H9 (cell line): ENCODE measurements around the gene TMTC2. TPM values are rescaled to one million over a fixed set of nuclear protein-coding genes. Genes with fewer than 3 reads are reported as not detected.

Experiments used
- DNase-seq: peaks from one replicate; pipeline ENCODE4 v3.0.0-alpha.2; 2017
- H2AFZ ChIP-seq: one replicate; pipeline ENCODE4 v1.6.1; 2013; ENCODE audit warnings: mild to moderate bottlenecking, low read length, control low read depth, moderate library complexity
- H2AK5ac ChIP-seq: 2 replicates; pipeline ENCODE4 v1.6.1; 2013; ENCODE audit warnings: low read length, control low read depth, mixed read lengths; ENCODE audit not compliant: insufficient read length
- H2BK120ac ChIP-seq: one replicate; pipeline ENCODE4 v1.6.1; 2013; ENCODE audit warnings: low read depth, mild to moderate bottlenecking, low read length, control low read depth, inconsistent platforms; ENCODE audit not compliant: poor library complexity, severe bottlenecking
- H2BK12ac ChIP-seq: 2 replicates; pipeline ENCODE4 v1.6.1; 2013; ENCODE audit warnings: low read length, control low read depth, mixed read lengths, low read depth; ENCODE audit not compliant: insufficient read length
- H2BK15ac ChIP-seq: 2 replicates; pipeline ENCODE4 v1.6.1; 2013; ENCODE audit warnings: low read depth, low read length, control low read depth
- H2BK20ac ChIP-seq: one replicate; pipeline ENCODE4 v1.6.1; 2013; ENCODE audit warnings: low read depth, mild to moderate bottlenecking, low read length, control low read depth, inconsistent platforms; ENCODE audit not compliant: poor library complexity, severe bottlenecking
- H2BK5ac ChIP-seq: 2 replicates; pipeline ENCODE4 v1.6.1; 2013; ENCODE audit warnings: low read length, control low read depth, mixed read lengths; ENCODE audit not compliant: insufficient read length
- H3K14ac ChIP-seq: 2 replicates; pipeline ENCODE4 v1.6.1; 2013; ENCODE audit warnings: low read length, control low read depth; ENCODE audit not compliant: insufficient read depth
- H3K18ac ChIP-seq: 2 replicates; pipeline ENCODE4 v1.6.1; 2013; ENCODE audit warnings: low read depth, mild to moderate bottlenecking, mixed read lengths, low read length, control low read depth; ENCODE audit not compliant: insufficient read length
- H3K23ac ChIP-seq: 2 replicates; pipeline ENCODE4 v1.6.1; 2013; ENCODE audit warnings: low read length, control low read depth, mixed read lengths, low read depth; ENCODE audit not compliant: insufficient read length
- H3K23me2 ChIP-seq: 2 replicates; pipeline ENCODE4 v1.6.1; 2013; ENCODE audit warnings: low read depth, mild to moderate bottlenecking, mixed read lengths, low read length, control low read depth; ENCODE audit not compliant: insufficient read length, poor library complexity, severe bottlenecking
- H3K27ac ChIP-seq: 2 replicates; pipeline ENCODE4 v1.5.1; 2013; ENCODE audit warnings: low read length, control low read depth, mixed read lengths, low read depth; ENCODE audit not compliant: insufficient read length
- H3K27me3 ChIP-seq: 2 replicates; pipeline ENCODE4 v1.6.1; 2013; ENCODE audit warnings: low read length, control low read depth, inconsistent platforms; ENCODE audit not compliant: insufficient read depth
- H3K4ac ChIP-seq: 2 replicates; pipeline ENCODE4 v1.6.1; 2013; ENCODE audit warnings: low read depth, mild to moderate bottlenecking, control low read depth, inconsistent platforms, low read length, moderate library complexity
- H3K4me1 ChIP-seq: 2 replicates; pipeline ENCODE4 v1.6.1; 2013; ENCODE audit warnings: low read length, control low read depth, inconsistent platforms; ENCODE audit not compliant: insufficient read depth
- H3K4me2 ChIP-seq: 2 replicates; pipeline ENCODE4 v1.6.1; 2013; ENCODE audit warnings: low read length, control low read depth, mixed read lengths; ENCODE audit not compliant: insufficient read length, insufficient read depth
- H3K56ac ChIP-seq: 2 replicates; pipeline ENCODE4 v1.6.1; 2013; ENCODE audit warnings: low read depth, mild to moderate bottlenecking, mixed read lengths, low read length, control low read depth; ENCODE audit not compliant: insufficient read length
- H3K79me1 ChIP-seq: 2 replicates; pipeline ENCODE4 v1.6.1; 2013; ENCODE audit warnings: low read depth, mild to moderate bottlenecking, moderate library complexity, low read length, control low read depth, inconsistent platforms; ENCODE audit not compliant: insufficient read depth, poor library complexity, severe bottlenecking
- H3K79me2 ChIP-seq: 2 replicates; pipeline ENCODE4 v1.6.1; 2013; ENCODE audit warnings: low read length, control low read depth, inconsistent platforms; ENCODE audit not compliant: insufficient read depth
- H3K9ac ChIP-seq: 2 replicates; pipeline ENCODE4 v1.6.1; 2013; ENCODE audit warnings: low read length, control low read depth, mixed read lengths; ENCODE audit not compliant: insufficient read length; ENCODE audit errors: extremely low read depth
- H3K9me3 ChIP-seq: one replicate; pipeline ENCODE4 v1.6.1; 2013; ENCODE audit warnings: low read depth, low read length, inconsistent platforms; ENCODE audit not compliant: control insufficient read depth
- H3T11ph ChIP-seq: one replicate; pipeline ENCODE4 v1.6.1; 2013; ENCODE audit warnings: mild to moderate bottlenecking, low read length, control low read depth, inconsistent platforms
- H4K20me1 ChIP-seq: one replicate; pipeline ENCODE4 v1.6.1; 2013; ENCODE audit not compliant: control insufficient read depth, insufficient read length, insufficient read depth
- H4K5ac ChIP-seq: 2 replicates; pipeline ENCODE4 v1.6.1; 2013; ENCODE audit warnings: low read depth, mild to moderate bottlenecking, mixed read lengths, low read length, control low read depth; ENCODE audit not compliant: insufficient read length
- H4K8ac ChIP-seq: replicated peaks from 2 replicates; pipeline ENCODE4 v1.6.1; 2013; ENCODE audit warnings: low read length, control low read depth, mixed read lengths, low read depth; ENCODE audit not compliant: insufficient read length
- H4K91ac ChIP-seq: 2 replicates; pipeline ENCODE4 v1.6.1; 2013; ENCODE audit warnings: low read depth, mild to moderate bottlenecking, moderate library complexity, mixed read lengths, low read length, control low read depth; ENCODE audit not compliant: insufficient read length
- H3K27ac Mint-ChIP-seq, 3 experiments: 2 replicates in 2 of 3; 3 replicates in 1 of 3; pipeline ENCODE4 v1.8.0; 2020 to 2021; ENCODE audit warnings: mixed read lengths in 3 of 3, mild to moderate bottlenecking in 1 of 3, moderate library complexity in 1 of 3
- H3K27me3 Mint-ChIP-seq: 2 replicates; pipeline ENCODE4 v1.8.0; 2021; ENCODE audit warnings: low read depth, mild to moderate bottlenecking, moderate library complexity, mixed read lengths
- H3K36me3 Mint-ChIP-seq, 3 experiments: 2 replicates in 2 of 3; 3 replicates in 1 of 3; pipeline ENCODE4 v1.8.0; 2020 to 2021; ENCODE audit warnings: low read depth in 3 of 3, mixed read lengths in 3 of 3; ENCODE audit not compliant: insufficient read depth in 1 of 3
- H3K4me1 Mint-ChIP-seq, 2 experiments: 2 replicates each; pipeline ENCODE4 v1.8.0; 2020; ENCODE audit warnings: mixed read lengths in 2 of 2
- H3K4me3 Mint-ChIP-seq, 2 experiments: 2 replicates in 1 of 2; 3 replicates in 1 of 2; pipeline ENCODE4 v1.8.0; 2020 to 2021; ENCODE audit warnings: mild to moderate bottlenecking in 2 of 2, mixed read lengths in 2 of 2, moderate library complexity in 1 of 2
- H3K9me3 Mint-ChIP-seq, 2 experiments: 2 replicates in 1 of 2; 3 replicates in 1 of 2; pipeline ENCODE4 v1.8.0; 2020; ENCODE audit warnings: mild to moderate bottlenecking in 2 of 2, mixed read lengths in 2 of 2, moderate library complexity in 1 of 2
- WGBS: extraction: QIAGEN DNeasy Blood & Tissue Kit; methylation state at CpG from one replicate; pipeline ENCODE4 v1.1.7; 2013; ENCODE audit warnings: missing lambda C conversion rate, low lambda C conversion rate, mixed read lengths; ENCODE audit not compliant: insufficient read length; ENCODE audit errors: extremely low coverage; 5-methylcytosine and 5-hydroxymethylcytosine counted together
- total RNA-seq: library from RNA; stranded (reverse); gene quantifications from 2 replicates; pipeline ENCODE4 v1.2.1, GENCODE V29; 2021
- TF ChIP-seq, protein P1 (sequence below): fragments of 200-600 bp; sonication (generic); conservative IDR thresholded peaks from 3 replicates; pipeline ENCODE4 v1.8.0; 2021; ENCODE audit warnings: antibody characterized with exemption, mild to moderate bottlenecking

TMTC2 gene
- total RNA-seq, 1 experiment from 2014 or later: 3.1 TPM

DNA sequence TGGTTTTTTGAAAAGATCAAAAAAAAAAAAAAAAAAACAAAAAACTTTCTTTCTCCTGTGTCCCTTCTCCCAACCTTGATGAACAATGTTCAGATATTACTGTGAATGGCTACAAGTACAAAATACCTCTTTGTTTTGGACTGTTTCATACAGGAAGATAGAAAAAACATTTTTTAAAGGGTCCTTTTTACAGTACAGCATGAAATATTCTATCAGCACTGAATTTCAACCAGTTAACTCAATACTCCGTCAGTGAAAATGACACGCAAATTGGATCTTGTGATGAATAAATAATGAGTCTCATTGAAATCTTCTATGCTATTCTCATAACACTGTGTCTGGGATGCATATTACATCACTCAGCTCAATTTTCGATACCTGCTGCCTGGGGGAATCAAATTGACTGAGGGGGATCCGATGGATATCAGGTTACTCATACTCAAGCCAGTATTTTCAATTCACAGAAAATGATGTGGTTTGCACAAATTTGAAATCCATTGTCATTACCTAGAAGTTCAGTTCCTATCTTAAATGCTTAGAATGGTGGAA, 179.6 kb downstream of the TMTC2 start:
- H2BK12ac ChIP-seq: no peak overlapping the region
- H4K8ac ChIP-seq: no peak overlapping the region
- H2BK5ac ChIP-seq: no peak overlapping the region
- no peak for DNase-seq
- H2BK20ac ChIP-seq: no peak overlapping the region
- H3K4me1 ChIP-seq: no peaks in the 10 kb centered on the region; the same call in 1 of the 2 replicates
- H3K4me1 Mint-ChIP-seq: peaks cover 26 to 27% of the 10 kb centered on the region in 2 experiments
- no peak overlapping the region for H2BK15ac ChIP-seq
- H3K14ac ChIP-seq: no peak overlapping the region
- H4K5ac ChIP-seq: no peak overlapping the region
- no peak overlapping the region for H4K91ac ChIP-seq
- no peak overlapping the region for H3K27ac ChIP-seq
- no peaks in the 10 kb centered on the region for H3K27me3 ChIP-seq
- no peaks in the 10 kb centered on the region for H3K79me2 ChIP-seq
- TF ChIP-seq, protein P1, sequence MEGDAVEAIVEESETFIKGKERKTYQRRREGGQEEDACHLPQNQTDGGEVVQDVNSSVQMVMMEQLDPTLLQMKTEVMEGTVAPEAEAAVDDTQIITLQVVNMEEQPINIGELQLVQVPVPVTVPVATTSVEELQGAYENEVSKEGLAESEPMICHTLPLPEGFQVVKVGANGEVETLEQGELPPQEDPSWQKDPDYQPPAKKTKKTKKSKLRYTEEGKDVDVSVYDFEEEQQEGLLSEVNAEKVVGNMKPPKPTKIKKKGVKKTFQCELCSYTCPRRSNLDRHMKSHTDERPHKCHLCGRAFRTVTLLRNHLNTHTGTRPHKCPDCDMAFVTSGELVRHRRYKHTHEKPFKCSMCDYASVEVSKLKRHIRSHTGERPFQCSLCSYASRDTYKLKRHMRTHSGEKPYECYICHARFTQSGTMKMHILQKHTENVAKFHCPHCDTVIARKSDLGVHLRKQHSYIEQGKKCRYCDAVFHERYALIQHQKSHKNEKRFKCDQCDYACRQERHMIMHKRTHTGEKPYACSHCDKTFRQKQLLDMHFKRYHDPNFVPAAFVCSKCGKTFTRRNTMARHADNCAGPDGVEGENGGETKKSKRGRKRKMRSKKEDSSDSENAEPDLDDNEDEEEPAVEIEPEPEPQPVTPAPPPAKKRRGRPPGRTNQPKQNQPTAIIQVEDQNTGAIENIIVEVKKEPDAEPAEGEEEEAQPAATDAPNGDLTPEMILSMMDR: no peak
- H3T11ph ChIP-seq: no peak overlapping the region
- H3K56ac ChIP-seq: no peak overlapping the region
- no peak overlapping the region for H3K18ac ChIP-seq
- H2AFZ ChIP-seq: no peak overlapping the region
- no peaks in the 10 kb centered on the region for H3K9me3 ChIP-seq
- no peak overlapping the region for H3K9ac ChIP-seq
- H4K20me1 ChIP-seq: no peaks in the 10 kb centered on the region
- H3K4me2 ChIP-seq: no peak overlapping the region
- no peaks in the 10 kb centered on the region for H3K27me3 Mint-ChIP-seq
- H3K27ac Mint-ChIP-seq: no peak overlapping the region
- H2BK120ac ChIP-seq: no peak overlapping the region
- no peaks in the 10 kb centered on the region for H3K9me3 Mint-ChIP-seq
- no peaks in the 10 kb centered on the region for H3K79me1 ChIP-seq
- no peak overlapping the region for H3K23ac ChIP-seq
- no peak overlapping the region for H2AK5ac ChIP-seq
- no CpG with 5 or more reads among the region's 4 CpGs for WGBS
- H3K4me3 Mint-ChIP-seq: no peak overlapping the region
- H3K23me2 ChIP-seq: no peaks in the 10 kb centered on the region
- H3K4ac ChIP-seq: no peak overlapping the region
- H3K36me3 Mint-ChIP-seq: no peaks in the 10 kb centered on the region; a peak in 2 of 7 replicates
